ENCODE results near the gene PITPNM1.

DNA sequence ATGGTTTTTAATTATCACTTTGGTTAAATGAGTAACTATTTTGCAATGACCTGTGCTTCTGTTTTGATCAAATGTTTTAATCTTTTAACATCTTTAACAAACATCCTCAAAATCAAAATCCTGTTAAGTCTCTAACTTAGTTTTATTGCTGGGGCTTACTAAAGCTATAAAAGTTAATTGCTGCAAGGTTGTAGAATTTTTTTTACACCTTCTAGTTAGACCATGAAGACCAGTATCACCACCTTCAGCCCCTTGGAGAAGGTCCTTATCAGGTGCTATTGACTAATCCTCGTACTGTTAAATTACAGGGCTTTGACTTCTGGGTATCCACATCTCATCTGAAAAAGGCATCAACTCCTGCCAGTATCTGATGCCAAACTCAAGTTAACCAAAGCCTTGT is 30.4 kb upstream of the PITPNM1 start:
- TF ChIP-seq, protein P1, sequence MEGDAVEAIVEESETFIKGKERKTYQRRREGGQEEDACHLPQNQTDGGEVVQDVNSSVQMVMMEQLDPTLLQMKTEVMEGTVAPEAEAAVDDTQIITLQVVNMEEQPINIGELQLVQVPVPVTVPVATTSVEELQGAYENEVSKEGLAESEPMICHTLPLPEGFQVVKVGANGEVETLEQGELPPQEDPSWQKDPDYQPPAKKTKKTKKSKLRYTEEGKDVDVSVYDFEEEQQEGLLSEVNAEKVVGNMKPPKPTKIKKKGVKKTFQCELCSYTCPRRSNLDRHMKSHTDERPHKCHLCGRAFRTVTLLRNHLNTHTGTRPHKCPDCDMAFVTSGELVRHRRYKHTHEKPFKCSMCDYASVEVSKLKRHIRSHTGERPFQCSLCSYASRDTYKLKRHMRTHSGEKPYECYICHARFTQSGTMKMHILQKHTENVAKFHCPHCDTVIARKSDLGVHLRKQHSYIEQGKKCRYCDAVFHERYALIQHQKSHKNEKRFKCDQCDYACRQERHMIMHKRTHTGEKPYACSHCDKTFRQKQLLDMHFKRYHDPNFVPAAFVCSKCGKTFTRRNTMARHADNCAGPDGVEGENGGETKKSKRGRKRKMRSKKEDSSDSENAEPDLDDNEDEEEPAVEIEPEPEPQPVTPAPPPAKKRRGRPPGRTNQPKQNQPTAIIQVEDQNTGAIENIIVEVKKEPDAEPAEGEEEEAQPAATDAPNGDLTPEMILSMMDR (IDR thresholded peaks at IDR 0.05): no peak
- TF ChIP-seq POLR2A (IDR thresholded peaks at IDR 0.05): no peak
